ENCODE results near the gene ENOX1.
"Not testable (repeated sequence)": the region's sequence is repeated elsewhere in the genome, so short reads cannot be mapped to it uniquely, and the experiment has no call there.

ENOX1 gene

DNA sequence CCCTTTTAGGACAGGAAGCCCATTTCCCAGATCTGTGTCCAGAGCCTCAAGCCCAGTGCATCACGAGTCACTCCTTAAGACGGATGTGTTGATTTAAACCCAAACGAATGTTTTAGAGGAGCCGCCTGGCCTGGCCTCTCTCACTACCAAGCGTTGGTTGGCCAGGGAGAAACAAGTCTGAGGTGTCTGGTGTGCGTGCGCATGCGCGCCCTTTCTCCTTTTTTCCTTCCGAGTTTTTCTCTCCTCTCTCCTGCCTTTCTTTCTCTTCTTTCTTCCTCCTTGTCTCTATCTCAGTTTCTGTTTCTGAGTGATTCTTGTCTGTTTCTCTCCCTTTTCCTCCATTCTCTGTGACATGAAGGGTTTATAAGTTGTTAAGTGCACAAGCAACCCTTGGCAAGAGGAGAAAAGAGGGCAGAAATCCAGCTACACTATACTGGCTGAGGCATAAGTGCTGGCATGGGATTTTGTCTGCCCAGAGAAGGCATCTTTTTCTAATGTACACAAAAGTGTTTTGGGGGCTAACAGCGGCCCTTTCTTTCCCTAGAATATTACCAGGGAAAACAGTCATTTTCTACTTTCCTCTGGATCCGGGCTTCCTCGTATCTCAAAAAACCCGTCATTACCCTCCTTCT is 592.9 kb downstream of the ENOX1 start:
- no peak for DNase-seq

DNA sequence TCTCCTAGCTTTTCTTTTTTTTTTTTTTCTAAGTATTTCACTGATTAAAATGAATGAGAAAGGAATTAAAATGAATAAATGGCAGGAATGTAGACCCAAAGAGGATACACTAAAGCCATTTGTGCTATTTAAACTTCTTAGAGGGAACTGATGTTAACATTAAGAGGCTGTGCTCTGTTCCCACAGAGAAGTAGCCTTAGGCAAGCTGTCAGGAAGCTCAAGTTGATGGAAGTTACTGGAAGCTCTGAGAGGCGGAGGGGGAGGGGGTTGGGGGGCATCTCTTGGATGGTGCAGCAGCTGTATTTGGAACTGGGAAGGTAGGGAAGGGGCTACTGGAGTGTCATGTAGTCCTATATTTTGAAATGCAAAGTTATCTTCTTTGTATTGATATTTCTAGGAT is 595.2 kb downstream of the ENOX1 start:
- DNase-seq, result no peak

GRCh38 chr13:43185226-43185625 is 601.5 kb downstream of the ENOX1 start:
- no peak for DNase-seq

DNA sequence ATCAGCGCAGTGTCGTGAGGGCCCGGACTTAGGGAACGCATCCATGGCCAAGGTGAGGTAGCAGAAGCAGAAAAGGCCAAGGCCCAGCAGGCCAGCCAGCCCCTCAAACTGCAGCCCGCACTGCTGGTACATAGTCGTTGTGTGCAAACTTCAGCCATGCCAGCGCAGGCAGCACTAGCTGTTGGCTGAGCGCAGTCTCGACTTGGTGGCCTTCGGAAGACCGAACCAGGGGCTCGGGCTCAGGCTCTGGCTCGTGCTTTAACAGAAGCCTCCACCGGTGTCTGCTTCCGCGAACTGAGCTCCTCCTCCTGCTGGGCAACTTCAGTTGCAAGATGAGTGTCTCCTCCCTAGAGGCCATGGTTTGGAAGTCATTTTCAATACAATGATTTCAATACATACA is 605.9 kb downstream of the ENOX1 start:
- DNase-seq, result no peak

DNA sequence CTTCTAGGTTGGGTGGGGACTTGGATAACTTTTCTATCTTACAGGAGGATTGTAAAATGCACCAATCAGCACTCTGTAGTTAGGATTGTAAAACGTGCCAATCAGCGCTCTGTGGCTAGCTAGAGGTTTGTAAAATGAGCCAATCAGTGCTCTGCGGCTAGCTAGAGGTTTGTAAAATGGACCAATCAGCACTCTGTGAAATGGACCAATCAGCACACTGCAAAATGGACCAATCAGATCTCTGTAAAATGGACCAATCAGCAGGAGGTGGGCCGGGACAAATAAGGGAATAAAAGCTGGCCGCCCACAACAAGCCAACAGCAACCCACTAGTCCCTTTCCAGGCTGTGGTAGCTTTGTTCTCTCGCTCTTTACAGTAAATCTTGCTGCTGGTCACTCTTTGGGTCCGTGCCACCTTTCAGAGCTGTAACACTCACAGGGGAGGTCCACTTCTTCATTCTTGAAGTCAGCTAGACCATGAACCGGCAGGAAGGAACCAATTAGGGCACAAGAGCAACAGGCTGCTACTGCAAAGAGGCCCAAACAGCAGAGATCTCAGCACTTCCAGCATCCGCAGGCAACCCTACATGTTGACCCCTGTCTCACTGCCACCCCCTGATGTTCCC is 606.6 kb downstream of the ENOX1 start:
- no peak for DNase-seq

GRCh38 chr13:43171489-43171888 is 615.3 kb downstream of the ENOX1 start:
- DNase-seq, result no peak

DNA sequence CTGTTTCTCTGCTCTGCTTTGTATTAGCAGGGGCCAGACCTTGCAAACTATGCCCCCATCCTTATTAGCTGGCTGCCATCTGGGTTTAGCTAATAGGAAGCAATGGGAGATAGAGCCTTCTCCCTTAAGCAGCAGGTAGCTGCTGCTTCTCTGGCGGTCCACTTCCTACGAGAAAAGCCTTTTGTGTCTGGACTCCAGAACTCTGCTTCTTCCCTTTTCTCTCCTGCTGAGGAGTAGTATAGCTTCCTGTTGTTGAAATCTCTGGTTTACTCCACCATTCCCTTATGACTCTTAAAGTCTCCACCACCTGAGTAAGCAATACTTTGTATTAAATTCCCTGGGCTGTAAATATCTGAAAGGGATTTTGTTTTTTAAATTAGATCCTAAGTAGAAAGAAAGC is 616.3 kb downstream of the ENOX1 start:
- no peak for DNase-seq

DNA sequence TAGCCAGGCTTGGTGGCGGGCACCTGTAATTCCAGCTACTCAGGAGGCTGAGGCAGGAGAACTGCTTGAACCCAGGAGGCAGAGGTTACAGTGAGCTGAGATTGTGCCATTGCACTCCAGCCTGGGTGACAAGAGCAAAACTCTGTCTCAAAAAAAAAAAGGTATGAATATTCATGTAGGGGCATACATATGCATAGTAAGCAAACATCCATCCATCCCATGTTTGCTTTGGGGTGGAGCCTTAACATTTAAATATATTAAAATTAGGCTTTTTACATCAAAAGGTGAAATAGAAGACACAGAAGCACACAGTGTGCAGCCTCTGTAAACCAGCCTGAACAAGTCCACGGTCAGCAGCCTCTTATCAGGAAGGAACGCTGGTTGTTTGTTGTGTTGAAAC is 618.3 kb downstream of the ENOX1 start:
- not testable (repeated sequence) for DNase-seq

DNA sequence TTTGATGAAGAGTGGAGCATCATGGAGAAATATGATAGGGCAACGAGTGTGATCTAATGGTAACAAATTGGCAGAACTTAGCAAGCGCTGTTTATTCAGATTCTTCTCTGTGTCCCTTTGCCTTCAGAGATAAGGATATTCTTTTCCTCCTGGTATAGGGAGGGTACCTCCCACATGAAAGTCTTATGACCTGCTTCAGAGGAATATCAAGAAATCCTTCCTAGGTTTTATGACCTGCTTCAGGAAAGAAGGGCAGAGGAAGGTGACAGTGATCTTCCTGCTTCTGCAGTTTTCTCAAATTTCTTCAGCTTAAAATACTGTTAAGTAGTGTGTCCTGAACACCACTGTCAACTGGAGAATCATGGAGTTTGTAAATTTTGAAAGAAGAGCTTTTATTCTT is 619.0 kb downstream of the ENOX1 start:
- DNase-seq, result no peak

GRCh38 chr13:43166644-43167457 is 619.9 kb downstream of the ENOX1 start:
- DNase-seq, result no peak

Measured in fibroblast of skin of back (primary cell).